HG03103 (cell line): ENCODE data around the gene HAGHL.
"Not testable (repeated sequence)": the region's sequence is repeated elsewhere in the genome, so short reads cannot be mapped to it uniquely, and the experiment has no call there.

Source experiments
- ATAC-seq: cut with Tn5 transposase; IDR thresholded peaks from one replicate; pipeline ENCODE4 v1.9.1; 2021; ENCODE audit warnings: low read depth; ENCODE audit not compliant: unreplicated experiment

HAGHL gene

GRCh38 chr16:732332-732731, 5.4 kb downstream of the HAGHL start:
- no peak for ATAC-seq

GRCh38 chr16:732936-733335, 6.0 kb downstream of the HAGHL start:
- no peak for ATAC-seq

GRCh38 chr16:733382-734207, 6.7 kb downstream of the HAGHL start:
- ATAC-seq, result no peak

- ATAC-seq, result no peak
These were observed 7.5 kb downstream of the HAGHL start for GRCh38 chr16:734208-734980.

GRCh38 chr16:734981-735881, 8.3 kb downstream of the HAGHL start:
- ATAC-seq, result no peak

GRCh38 chr16:735982-736453, 9.1 kb downstream of the HAGHL start:
- ATAC-seq, result no peak

GRCh38 chr16:736936-737481, 10.1 kb downstream of the HAGHL start:
- ATAC-seq, result no peak

GRCh38 chr16:739560-740458, 12.9 kb downstream of the HAGHL start:
- no peak for ATAC-seq

GRCh38 chr16:740459-740763, 13.5 kb downstream of the HAGHL start:
- no peak for ATAC-seq

- ATAC-seq, result peak; percentile 54
These were observed 14.0 kb downstream of the HAGHL start, which contains the start of gene CIAO3 for GRCh38 chr16:740764-741505. Gene CIAO3 (minus strand): TSS chr16:740997. CDS start chr16:740985, 12 bp downstream.

- ATAC-seq, result no peak
These were observed 15.2 kb downstream of the HAGHL start for GRCh38 chr16:741986-742629.

GRCh38 chr16:742894-743293, 16.0 kb downstream of the HAGHL start:
- not testable (repeated sequence) for ATAC-seq

GRCh38 chr16:743794-744500, 17.0 kb downstream of the HAGHL start:
- no peak for ATAC-seq

- no peak for ATAC-seq
These were observed 18.8 kb downstream of the HAGHL start for GRCh38 chr16:745739-746138.

GRCh38 chr16:746637-747036, 19.7 kb downstream of the HAGHL start:
- ATAC-seq, result no peak

- no peak for ATAC-seq
These were observed 21.3 kb downstream of the HAGHL start for GRCh38 chr16:747978-748746.

GRCh38 chr16:749010-749409, 22.1 kb downstream of the HAGHL start:
- ATAC-seq, result no peak
